Progenitor cell of endocrine pancreas (in vitro differentiated cells): ENCODE data around the gene MYBPC3. TPM values are rescaled to one million over a fixed set of nuclear protein-coding genes. Genes with fewer than 3 reads are reported as not detected.

Experiments
- DNase-seq: peaks from one replicate; pipeline ENCODE4 v3.0.0; 2021; ENCODE audit warnings: low spot score; ENCODE audit not compliant: unreplicated experiment
- H3K27ac Mint-ChIP-seq: 2 replicates; pipeline ENCODE4 v1.8.0; 2021; ENCODE audit warnings: mild to moderate bottlenecking, moderate library complexity, mixed read lengths
- H3K27me3 Mint-ChIP-seq: 2 replicates; pipeline ENCODE4 v1.8.0; 2021; ENCODE audit warnings: mixed read lengths
- H3K36me3 Mint-ChIP-seq: 2 replicates; pipeline ENCODE4 v1.8.0; 2022; ENCODE audit warnings: mixed read lengths; ENCODE audit not compliant: insufficient read depth
- H3K4me1 Mint-ChIP-seq: 2 replicates; pipeline ENCODE4 v1.8.0; 2021; ENCODE audit warnings: low read depth, mixed read lengths
- H3K4me3 Mint-ChIP-seq: 2 replicates; pipeline ENCODE4 v1.8.0; 2021; ENCODE audit warnings: low read depth, mild to moderate bottlenecking, moderate library complexity, mixed read lengths
- H3K9me3 Mint-ChIP-seq: 2 replicates; pipeline ENCODE4 v1.8.0; 2021; ENCODE audit warnings: low read depth, mixed read lengths
- total RNA-seq: library from RNA; stranded (reverse); gene quantifications from 2 replicates; pipeline ENCODE4 v1.2.1, GENCODE V29; 2021
- TF ChIP-seq, protein P1 (sequence below): fragments of 200-600 bp; sonication (generic); IDR thresholded peaks from one replicate; pipeline ENCODE4 v1.5.0; 2021; ENCODE audit warnings: antibody characterized with exemption, mild to moderate bottlenecking; ENCODE audit not compliant: unreplicated experiment

Gene MYBPC3
- total RNA-seq, 1 donor from 2014 or later = 0.10 TPM

DNA sequence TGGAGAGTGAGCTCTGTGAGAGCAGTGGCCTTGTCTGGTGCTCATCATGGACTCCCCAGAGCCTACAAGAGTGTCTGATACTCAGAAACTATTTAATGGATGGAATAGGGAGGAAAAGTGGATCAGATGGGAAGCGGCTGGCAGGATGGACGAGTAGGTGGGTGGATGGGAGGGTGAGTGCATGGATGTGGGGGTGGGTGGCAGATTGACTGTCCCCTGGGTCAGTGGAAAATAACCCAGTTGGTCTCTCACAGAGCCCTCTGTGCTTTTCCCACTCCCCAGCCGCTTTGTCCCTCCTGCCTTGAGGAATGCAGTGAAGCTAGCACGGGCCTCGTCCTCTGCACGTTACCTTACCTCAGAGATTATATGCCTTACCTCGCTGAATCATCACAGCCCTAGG lies 19.9 kb upstream of the MYBPC3 start:
- TF ChIP-seq, protein P1, sequence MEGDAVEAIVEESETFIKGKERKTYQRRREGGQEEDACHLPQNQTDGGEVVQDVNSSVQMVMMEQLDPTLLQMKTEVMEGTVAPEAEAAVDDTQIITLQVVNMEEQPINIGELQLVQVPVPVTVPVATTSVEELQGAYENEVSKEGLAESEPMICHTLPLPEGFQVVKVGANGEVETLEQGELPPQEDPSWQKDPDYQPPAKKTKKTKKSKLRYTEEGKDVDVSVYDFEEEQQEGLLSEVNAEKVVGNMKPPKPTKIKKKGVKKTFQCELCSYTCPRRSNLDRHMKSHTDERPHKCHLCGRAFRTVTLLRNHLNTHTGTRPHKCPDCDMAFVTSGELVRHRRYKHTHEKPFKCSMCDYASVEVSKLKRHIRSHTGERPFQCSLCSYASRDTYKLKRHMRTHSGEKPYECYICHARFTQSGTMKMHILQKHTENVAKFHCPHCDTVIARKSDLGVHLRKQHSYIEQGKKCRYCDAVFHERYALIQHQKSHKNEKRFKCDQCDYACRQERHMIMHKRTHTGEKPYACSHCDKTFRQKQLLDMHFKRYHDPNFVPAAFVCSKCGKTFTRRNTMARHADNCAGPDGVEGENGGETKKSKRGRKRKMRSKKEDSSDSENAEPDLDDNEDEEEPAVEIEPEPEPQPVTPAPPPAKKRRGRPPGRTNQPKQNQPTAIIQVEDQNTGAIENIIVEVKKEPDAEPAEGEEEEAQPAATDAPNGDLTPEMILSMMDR = no peak
- Mint-ChIP-seq H3K4me3 (no peak overlapping the region), H3K27ac (no peak overlapping the region), H3K9me3 (no peaks in the 10 kb centered on the region), H3K36me3 (no peaks in the 10 kb centered on the region), H3K4me1 (no peaks in the 10 kb centered on the region), H3K27me3 (peaks cover 9% of the 10 kb centered on the region)
- DNase-seq = no peak

DNA sequence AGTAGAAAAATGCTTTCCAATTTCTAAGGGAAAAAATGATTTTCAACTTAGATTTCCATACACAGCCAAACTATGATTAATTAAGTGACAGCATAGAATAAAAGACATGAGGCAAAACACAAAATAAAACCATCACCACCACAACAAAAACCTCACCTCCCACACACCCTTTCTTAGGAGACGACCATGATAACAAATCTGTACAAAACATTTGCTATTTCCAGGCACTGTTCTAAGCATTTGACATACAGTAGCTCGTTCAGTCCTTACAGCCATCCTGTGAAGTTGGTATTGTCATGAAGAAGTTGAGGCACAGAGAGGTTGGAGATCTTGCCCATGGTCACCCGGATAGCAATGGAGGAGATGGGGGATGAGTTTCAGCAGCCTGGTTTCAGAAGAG lies 17.2 kb upstream of the MYBPC3 start:
- TF ChIP-seq, protein P1 = no peak
- Mint-ChIP-seq H3K4me3 (no peak overlapping the region), H3K9me3 (no peaks in the 10 kb centered on the region), H3K4me1 (no peaks in the 10 kb centered on the region), H3K36me3 (no peaks in the 10 kb centered on the region), H3K27ac (no peak overlapping the region), H3K27me3 (peaks cover 17% of the 10 kb centered on the region)
- DNase-seq = no peak

DNA sequence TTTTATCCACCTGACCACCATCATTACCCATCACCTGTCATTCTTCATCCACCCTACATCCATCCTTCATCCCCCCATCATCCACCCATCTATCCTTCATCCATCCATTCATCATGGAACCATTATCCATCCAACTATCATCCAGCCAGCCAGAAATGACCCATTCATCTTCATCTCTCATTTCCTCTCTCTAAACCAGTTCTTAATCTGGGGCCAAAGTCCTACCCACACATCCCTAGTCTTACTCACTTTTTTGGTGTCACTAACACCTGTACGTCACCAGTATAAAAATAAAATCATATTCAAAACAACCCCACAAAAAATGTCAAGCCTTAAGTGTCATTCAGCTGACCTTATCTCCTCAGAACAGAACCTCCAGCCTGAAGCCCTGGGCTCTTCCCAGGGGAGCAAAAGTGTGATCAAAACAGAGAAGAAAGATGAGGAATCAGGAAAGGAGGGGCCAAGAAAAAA lies 13.6 kb upstream of the MYBPC3 start:
- TF ChIP-seq, protein P1 = no peak
- Mint-ChIP-seq H3K9me3 (no peaks in the 10 kb centered on the region), H3K4me1 (no peaks in the 10 kb centered on the region), H3K27ac (no peak overlapping the region), H3K27me3 (peaks cover 17% of the 10 kb centered on the region), H3K36me3 (no peaks in the 10 kb centered on the region), H3K4me3 (no peak overlapping the region)
- DNase-seq = no peak

DNA sequence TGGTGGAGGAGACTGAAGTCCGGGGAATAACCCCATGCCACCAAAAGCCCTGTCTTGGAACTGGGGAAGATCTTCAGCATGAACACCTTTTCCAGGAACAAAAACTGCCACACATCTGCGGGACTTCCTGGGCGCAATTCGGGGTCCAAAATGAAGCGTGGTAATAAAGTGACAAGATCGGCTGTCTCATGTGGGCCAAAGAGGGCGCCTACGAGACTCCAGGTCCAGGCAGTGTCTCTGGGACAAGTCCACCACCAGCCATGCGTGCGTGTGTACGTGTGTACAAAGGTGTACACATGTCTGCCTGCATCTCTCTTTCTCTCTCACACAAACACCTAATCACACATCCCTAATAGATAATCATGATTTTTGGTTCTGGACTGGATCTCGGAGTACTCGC lies 8.9 kb upstream of the MYBPC3 start:
- H3K9me3 Mint-ChIP-seq = no peaks in the 10 kb centered on the region
- peaks cover 4% of the 10 kb centered on the region for H3K27me3 Mint-ChIP-seq
- TF ChIP-seq, protein P1 = no peak
- H3K27ac Mint-ChIP-seq = peak overlapping the region; percentile 3
- H3K36me3 Mint-ChIP-seq = no peaks in the 10 kb centered on the region
- H3K4me1 Mint-ChIP-seq = no peaks in the 10 kb centered on the region
- DNase-seq = no peak
- H3K4me3 Mint-ChIP-seq = no peak overlapping the region

- Mint-ChIP-seq H3K27me3 (no peaks in the 10 kb centered on the region), H3K27ac (no peak overlapping the region), H3K9me3 (no peaks in the 10 kb centered on the region), H3K4me3 (no peak overlapping the region), H3K4me1 (no peaks in the 10 kb centered on the region), H3K36me3 (no peaks in the 10 kb centered on the region)
- DNase-seq = no peak
- TF ChIP-seq, protein P1 = no peak
Measured at GRCh38 chr11:47360341-47360740, 7.8 kb upstream of the MYBPC3 start.
